NCI-H1092 treated with DMSO at 0.1 percent for 48 hours (cell line): ENCODE results near the gene BTBD9.

Experiments used
- DNase-seq: peaks from one replicate; lab custom pipeline; 2025; lab: John Stamatoyannopoulos, UW

BTBD9 gene

DNA sequence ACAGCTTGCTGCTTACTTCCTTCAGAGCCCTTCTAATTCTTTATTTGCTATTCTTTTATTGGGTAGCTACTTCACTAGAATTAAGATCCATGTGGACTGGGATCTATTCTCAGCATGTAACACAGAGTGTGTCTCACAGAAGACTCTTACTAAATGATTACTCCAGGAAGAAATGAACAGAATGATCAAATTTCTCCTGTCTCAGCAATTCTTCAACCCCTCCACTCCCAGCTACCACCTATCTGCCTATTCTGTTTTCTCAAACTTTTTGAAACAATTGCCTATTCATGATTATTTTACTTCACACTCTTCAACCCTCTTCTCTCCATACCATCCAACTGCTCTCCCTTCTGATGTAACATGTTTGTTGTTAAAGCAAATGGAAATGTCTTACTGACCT is 132.6 kb downstream of the BTBD9 start:
- DNase-seq, result no peak

DNA sequence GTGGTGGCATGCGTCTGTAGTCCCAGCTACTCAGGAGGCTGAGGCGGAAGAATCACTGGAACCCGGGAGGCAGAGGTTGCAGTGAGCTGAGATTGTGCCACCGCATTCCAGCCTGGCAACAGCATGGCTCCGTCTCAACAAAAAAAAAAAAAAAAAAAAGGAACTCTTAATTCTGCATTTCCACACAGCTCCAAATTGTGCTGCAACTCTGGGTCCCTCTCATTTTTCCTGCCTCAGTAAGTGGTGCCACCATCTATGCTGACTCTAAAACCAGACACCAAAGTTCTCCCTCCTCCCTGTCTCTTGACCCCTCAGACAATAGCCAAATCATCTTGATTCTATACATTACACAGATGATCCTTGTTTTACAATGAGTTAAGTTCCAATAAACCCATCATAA is 133.9 kb downstream of the BTBD9 start:
- DNase-seq, result no peak

DNA sequence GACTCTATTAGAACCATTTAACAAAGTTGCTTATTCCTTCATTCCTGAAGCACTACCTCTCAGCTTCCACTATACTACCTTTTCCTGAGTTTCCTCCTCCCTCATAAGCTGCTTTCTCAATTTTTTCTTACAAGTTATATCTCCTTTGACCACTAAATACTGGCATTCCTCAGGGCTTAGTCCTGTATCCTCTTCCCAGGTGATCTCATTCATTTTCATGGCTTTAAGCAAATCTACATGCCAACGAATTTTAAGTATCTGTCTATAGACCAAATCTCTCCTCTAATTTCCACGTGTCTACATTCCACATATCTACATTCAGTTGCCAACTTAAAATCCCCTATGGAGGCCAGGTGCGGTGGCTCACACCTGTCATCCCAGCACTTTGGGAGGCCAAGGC is 134.7 kb downstream of the BTBD9 start:
- no peak for DNase-seq

DNA sequence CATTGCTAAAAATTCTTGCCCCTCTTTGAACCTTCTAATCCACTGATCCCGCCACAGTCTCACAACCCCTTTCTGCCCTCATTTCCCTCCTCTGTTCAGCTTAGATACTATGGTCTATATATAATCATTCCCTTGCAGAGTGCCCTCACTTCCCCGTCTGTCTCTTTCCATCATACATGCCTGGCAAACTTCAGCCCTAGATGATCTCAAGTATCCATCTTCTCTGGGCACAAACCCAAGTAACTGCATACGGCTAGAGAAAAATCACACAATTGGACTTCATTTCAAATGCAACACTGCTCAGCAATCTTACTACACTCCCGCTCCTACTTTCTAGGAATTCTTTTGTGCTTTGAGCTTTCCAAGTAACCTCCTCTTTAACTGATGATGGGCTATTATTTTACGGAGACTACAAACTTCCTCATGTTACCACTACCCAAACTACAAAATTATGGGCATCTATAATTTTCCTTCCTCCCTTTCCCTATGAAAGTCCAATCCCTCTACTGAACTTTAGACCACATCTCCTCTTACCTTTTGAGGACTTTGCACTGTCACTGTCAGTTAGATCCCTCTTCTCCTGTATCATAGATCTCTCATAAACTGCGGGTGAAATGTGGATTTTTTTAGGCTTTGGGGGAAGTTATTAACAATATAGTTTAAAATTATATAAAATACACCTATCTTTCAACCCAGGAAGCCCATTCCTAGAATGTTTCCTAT is 135.6 kb downstream of the BTBD9 start:
- DNase-seq, result no peak

DNA sequence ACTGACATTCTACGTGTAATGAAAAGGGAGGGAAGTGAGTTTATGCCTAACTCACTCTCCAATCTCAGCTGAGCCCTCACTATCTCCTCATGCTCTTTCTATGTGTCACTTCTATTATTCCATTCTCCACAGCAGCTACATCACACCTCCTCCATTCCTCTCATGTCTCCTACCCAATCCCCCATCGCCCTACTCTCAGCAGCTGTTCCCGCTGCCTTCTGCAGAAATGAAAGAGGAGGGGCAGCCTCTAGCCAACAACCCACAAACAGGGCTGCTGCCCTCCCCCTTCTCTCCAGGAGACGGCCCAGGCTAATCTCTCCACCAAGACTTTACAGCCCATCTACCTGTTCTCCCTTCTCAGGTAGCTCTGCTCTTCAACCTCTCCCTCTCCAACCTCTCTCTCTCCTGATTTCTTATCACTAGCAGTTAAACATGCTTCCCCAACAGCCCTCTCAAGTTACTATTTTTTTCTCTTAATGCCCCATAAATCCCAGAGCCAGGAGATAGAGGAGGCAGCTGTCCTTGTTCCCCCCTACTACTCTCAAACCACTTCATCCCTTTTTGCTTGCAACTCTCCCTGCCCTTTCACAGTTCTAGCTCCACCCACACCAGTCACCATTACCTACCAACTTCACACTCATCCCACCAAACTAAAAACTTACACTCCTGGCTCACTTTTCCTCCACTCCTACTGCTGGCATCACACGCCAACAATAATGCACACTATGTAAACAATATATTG is 136.5 kb downstream of the BTBD9 start:
- peak; percentile 50 for DNase-seq

DNA sequence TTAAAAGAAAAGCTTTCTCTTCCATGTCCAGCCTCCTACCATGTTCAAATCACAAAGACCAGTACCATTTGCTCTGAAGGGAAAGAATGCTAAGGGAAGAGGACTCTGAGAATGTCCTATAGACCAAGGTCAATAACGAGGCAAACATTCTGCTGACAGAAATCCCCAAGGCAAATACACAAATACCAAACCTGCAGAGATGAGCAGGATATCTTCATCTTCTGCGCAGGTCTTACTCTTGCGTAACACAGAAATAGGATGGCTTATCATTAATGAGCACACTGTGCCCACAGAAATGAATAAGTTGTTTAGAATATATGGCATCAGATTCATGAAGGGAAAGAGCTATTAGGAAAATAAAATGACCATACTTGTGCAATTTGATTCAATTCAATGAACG is 137.3 kb downstream of the BTBD9 start:
- peak; percentile 36 for DNase-seq

DNA sequence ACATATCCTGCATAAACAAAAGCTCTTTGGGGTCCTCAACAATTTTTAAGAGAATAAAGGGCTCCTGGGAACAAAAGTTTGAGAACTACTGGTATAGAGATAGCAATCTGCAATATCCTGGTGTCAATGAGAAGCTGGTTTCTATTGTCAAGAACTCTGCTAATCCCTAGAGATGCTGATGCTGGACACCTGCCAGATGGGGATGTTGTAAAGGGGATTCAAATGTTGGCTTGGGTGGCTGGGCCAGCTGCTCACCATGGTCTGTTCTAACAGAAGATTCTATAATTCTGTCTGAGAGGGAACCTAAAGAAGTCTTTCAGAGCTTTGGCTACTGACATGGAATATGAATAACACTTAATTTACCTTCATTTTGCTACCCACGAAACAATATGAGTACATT is 137.8 kb downstream of the BTBD9 start:
- peak; percentile 72 for DNase-seq

DNA sequence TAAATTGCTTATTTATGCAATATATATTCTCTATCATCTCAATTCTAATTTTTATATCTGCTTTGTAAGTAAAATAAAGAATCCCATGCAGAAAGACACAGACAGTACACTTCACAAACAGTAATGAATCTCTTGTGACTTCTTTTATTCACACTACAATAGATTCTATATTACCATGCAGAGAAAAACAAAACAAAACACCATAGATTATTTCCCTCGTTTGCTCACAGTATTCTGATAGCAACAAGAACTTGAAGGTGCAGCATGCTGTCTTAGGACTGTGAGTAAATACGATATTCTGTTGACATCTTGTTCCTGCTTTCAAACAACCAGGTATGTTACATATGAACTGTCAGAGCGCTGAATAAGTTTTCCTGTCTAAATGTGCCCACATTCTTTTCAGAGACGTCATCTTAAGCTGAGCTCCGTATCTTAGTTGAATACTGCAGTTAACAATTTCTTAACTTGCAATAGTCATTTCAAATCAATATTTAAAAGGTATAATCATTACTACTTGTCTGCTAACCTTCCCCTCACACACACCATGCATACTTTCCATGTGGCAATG is 140.1 kb downstream of the BTBD9 start:
- DNase-seq, result no peak

DNA sequence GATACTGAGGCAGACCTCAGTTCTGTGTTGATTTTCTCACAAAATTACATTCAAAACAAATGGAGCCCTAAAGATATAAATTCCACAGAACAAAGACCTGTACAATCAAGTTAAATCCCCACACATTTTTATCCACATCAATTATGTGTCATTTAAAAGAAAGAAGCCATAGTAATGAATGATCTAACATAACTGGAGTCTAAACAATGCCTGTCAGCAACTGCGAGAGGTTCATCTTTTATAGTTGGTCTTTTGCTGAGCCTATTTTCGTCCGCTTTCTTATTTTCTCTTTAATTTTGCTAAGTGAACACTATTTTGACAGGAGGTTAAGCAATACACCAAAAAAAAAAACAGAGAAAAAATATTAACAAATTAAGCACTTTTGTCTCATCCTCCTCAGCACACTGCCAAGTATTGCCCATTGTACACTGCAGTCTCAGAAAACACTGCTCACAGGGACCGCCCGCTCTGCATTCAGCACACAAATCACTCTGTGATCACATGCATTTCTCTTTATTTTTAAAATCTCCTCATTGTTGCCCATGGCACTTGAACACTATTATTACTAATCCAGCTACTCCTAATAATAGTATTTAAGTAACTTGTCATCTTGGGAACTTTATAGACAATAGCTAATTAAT is 140.8 kb downstream of the BTBD9 start:
- no peak for DNase-seq

DNA sequence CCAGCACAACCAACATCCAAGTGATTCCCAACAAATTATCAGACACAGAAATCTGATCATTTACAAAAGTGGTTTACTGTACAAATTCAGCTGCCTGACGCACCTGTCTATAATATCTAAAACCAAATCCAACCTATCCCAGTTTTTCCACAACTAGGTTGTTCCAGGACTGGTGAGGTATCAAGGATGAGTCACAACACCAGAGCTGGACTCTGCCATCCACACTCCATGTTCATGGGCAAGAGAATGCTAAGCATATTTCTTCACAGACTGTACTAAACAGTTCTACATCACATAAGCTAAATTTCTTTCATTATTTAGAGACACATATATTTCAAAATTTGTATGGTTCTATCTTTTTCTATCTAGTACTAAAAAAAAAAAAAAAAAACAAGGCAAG is 141.6 kb downstream of the BTBD9 start:
- no peak for DNase-seq

DNA sequence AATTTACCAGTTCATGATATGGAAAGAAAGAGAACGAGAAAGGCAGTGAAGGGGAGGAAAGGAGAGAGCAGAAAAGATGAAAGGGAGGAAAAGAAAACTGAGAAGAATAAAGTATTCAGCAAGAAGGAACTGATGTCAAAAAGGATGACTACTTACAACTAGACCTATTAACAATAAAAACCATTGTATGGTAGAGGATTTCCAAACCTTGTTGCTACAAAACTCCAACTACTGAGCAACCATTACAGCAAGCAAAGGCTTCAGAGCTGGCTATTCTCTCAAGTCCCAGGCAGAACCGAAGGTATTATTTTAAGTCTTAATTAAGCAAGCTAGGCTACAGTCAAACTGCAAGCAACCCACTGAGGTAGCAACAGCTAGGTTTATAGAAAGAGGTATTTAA is 142.2 kb downstream of the BTBD9 start:
- no peak for DNase-seq

DNA sequence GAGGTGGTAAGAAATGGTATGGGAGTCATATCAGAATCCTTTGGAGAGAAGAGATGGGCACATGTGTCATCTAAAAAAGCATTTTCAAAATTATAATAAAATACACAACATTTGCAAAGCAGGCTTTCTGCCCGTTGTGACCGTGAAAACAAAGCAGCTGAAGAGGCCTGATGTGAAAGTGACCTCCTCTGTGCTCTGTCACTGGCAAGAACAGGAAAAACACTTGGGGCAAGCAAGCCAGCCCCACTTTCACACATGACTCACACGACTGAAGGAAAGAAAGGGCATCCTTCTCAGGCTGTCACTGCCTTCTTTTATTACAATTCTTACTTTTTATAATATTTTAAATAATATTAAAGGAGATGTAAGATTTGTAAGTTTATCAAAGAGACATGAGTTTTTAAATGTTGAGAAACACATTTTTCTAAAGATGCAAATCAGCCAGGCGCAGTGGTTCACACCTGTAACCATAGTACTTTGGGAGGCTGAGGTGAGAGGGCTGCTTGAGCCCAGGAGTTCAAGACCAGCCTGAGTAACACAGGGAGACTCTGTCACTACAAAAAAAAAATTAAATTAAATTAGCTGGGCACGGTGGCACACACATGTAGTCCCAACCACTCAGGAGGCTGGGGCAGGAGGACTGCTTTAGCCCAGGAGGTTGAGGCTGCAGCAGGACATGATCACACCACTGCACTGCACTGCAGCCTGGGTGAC is 143.7 kb downstream of the BTBD9 start:
- no peak for DNase-seq

DNA sequence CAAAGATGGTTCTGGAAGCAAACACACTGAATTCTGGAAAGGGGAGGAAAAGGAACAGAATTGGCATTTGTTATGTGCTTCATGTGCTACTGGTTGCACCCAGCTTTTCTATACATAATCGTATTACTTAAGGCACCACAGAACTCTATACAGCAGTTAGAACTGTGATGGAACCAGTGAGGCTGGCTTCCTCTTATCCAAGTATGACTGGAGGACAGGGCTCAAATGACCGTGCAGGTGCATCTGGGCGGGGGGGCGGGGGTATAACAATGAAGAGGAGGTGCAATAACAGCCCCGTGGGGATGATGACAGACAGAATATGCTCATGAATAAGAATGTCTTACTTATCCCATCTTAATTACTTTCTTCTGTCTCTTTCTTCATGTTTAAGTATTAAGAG is 144.2 kb downstream of the BTBD9 start:
- no peak for DNase-seq

DNA sequence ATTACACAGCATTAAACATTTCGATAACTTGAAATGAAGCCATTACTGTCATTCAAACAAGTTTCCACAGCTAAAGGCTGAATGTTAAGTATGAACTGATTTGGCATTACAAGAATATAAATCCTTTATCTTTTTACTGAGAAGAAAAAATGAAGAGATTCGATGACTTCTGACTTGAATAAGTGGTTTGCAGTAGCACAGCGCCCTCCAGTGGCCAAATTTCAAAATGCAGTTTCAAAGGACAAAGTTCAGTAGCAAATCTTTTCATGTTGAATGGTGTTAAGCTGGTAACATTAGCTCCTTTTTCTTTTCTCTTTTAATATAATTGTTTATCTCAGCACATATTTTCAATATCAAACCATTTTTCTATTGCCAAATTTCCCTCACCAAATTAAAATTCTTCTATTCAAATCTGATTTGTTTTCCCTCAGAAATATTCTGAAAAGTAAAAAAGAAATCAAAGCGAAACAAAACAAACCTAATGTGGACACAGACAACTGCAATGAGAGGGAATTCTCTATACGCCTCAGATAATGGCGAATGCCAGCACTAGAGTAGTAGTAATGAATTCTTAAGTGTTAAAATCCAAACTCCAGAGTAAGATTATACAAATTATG is 145.7 kb downstream of the BTBD9 start:
- peak; percentile 62 for DNase-seq

DNA sequence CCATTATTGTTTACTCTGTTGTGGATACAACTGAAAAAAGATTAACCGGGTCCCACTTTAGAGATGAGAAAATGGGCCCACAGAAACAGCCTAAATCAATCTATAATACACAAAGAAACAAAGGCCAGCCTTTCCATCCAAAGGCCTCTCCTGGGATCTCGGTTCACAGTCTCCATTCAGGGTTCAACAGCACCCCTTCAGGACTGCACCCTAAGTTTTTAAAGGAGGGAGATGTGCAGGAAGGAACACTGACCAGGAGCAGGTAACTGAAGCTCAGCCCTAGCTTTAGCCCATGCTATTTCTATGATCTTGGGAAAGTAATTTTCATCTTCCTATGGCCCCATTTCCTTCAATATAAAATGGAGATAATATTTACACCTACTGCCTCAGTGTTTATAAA is 147.7 kb downstream of the BTBD9 start:
- DNase-seq, result no peak

DNA sequence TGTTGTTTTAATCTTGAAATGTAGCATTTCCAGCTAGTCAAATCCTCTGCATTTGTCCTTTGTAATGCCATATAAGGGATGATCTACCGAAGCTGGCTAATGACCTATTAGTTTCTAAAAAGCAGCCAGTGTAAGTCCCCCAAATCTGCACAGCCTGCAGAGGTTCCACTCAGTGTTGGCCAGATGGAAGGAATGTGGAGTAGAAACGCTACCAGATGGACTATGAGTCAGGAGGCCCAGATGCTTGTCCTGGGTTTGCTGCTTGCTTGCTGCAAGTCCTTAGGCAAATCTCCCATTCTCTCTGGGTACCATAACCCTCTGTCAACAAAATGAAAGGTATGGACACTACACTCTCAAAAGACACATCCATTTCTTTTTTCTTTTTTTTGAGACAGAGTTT is 149.8 kb downstream of the BTBD9 start:
- no peak for DNase-seq

DNA sequence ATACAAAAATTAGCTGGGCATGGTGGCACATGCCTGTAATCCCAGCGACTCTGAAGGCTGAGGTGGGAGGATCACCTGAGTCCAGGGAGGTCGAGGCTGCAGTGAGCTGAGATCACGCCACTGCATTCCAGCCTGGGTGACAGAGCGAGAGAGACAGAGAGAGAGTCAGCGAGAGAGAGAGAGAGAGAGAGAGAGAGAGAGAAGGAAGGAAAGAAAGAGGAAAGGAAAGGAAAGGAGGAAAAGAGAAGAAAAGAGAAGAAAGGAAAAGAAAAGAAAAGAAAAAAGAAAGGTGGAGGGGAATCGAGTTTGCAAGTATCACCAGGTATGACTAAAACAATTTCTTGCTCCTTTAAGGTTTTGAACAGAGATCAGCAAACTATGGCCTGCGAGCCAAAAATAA is 152.3 kb downstream of the BTBD9 start:
- DNase-seq, result no peak

DNA sequence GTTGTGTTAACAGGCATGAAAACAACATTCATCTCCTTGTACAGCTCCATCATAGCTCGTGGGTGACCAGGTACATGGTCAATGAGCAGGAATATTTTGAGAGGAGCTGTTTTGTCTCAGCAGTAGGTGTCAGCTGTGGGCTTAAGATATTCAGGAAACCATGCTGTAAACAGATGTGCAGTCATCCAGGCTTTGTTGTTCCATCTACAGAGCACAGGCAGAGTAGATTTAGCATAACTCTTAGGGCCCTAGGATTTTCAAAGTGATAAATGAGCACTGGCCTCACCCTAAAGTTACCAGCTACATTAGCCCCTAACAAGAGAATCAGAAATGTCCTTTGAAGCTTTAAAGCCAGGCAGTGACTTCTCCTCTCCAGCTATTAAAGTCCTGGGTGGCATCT is 154.2 kb downstream of the BTBD9 start:
- DNase-seq, result no peak

DNA sequence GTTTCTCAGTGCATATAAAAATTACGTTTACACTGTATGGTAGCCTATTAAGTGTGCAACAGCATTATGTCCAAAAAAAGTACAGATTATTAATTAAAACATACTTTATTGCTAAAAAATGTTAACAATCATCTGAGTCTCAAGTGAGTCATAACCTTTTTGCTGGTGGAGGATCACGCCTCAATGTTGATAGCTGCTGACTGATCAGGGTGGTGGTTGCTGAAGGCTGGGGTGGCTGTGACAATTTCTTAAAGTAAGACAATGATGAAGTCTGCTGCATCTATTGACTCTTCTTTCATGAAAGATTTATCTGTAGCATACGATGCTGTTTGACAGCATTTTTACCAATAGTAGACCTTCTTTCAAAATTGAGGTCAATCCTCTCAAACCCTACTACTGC is 155.1 kb downstream of the BTBD9 start:
- DNase-seq, result no peak

DNA sequence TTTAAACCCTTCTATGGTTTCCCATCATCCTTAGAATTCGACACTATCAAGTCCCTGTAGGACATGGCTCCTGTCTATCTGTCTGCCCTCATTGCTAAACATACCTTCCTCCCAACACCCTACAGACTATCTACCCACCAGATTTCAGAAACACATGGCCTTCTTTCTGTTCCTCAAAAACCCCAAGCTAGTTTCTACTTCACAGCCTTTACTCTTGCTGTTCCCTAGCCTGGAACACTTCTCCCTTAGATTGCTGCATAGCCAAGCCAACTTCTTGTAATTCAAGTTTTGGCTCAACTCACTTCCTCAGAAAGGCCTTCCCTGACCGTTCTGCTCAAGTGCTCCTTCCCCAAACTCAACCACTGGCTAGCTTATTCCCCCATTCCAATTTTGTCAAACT is 156.2 kb downstream of the BTBD9 start:
- no peak for DNase-seq

DNA sequence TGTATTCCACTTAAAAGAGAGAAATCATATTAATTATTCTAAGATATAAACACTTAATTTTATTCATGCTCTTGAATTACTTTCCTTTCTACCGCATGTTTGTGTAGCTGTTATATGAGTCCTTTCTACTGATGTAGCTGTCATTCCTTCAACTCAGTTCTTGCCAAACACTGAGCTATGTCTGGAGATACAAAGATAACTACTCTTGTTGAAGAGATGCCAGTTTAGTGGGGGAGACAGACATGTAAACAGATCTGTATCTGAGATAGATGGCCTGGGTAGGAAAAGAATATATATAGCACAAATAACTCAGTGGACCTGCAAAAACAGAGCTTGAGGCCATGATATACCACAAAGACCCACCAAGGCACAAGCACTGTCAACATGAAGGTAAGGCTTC is 157.3 kb downstream of the BTBD9 start:
- no peak for DNase-seq

DNA sequence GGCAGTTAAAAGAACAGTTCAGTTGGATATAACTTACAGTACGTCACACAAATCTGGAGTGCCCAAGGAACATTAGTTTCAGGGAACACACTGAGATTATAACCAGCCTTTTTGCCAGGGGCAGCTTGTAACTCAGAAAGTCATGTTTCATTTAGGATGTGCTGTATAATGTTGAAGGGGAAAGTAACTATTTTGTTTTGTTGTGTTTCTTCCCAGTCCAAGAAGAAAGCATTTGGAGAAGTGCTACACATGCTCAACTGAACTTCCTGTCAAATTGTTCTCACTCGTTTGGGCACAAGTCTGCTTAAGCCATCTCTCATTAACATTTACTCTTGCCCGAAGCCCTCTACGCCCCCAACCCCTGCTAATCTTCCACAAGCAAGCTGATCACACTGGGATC is 157.9 kb downstream of the BTBD9 start:
- DNase-seq, result no peak
